Astrocyte of the spinal cord (primary cell): ENCODE results near the gene TMEM258.

Experiments
- DNase-seq: peaks from one replicate; pipeline ENCODE4 v3.0.0; 2011; ENCODE audit warnings: low read depth, low spot score
- H3K4me3 ChIP-seq: 2 replicates; pipeline ENCODE4 v1.5.1; 2011; ENCODE audit warnings: low read depth, mild to moderate bottlenecking, low read length, moderate library complexity
- in situ Hi-C: cut with HindIII; loops from 2 replicates; pipeline ENCODE4 v1.10.0; 2017; ENCODE audit warnings: low sequenced_read_pairs
- TF ChIP-seq, protein P1 (sequence below): IDR thresholded peaks from 2 replicates; pipeline ENCODE4 v1.5.1; 2012; ENCODE audit warnings: low read depth, mild to moderate bottlenecking, low read length, inconsistent platforms

The TMEM258 gene

GRCh38 chr11:61761440-61762222, 30.8 kb downstream of the TMEM258 start:
- H3K4me3 ChIP-seq, result no peak overlapping the region
- in situ Hi-C loops, result no loop called here
- TF ChIP-seq, protein P1, sequence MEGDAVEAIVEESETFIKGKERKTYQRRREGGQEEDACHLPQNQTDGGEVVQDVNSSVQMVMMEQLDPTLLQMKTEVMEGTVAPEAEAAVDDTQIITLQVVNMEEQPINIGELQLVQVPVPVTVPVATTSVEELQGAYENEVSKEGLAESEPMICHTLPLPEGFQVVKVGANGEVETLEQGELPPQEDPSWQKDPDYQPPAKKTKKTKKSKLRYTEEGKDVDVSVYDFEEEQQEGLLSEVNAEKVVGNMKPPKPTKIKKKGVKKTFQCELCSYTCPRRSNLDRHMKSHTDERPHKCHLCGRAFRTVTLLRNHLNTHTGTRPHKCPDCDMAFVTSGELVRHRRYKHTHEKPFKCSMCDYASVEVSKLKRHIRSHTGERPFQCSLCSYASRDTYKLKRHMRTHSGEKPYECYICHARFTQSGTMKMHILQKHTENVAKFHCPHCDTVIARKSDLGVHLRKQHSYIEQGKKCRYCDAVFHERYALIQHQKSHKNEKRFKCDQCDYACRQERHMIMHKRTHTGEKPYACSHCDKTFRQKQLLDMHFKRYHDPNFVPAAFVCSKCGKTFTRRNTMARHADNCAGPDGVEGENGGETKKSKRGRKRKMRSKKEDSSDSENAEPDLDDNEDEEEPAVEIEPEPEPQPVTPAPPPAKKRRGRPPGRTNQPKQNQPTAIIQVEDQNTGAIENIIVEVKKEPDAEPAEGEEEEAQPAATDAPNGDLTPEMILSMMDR, result no peak
- no peak for DNase-seq

DNA sequence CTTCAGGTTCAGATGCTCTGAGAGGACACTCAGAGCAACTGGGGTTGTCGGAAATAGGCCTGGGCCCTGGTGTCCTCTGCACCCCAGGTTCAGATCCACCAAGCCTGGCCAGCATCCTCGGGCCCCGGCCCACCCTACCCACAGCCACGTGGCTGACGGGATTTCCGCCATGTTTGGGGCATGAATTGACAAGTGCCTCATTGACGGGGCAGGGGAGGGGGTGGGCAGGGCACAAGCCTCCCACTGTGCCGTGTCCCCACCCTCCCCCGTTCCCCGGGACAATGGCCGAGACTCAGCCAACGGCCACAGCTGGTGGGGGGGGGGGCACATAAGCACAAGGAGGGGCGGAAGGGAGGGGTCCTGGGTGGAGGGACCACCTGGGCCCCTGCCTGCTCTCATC, 31.5 kb downstream of the TMEM258 start:
- DNase-seq, result no peak

DNA sequence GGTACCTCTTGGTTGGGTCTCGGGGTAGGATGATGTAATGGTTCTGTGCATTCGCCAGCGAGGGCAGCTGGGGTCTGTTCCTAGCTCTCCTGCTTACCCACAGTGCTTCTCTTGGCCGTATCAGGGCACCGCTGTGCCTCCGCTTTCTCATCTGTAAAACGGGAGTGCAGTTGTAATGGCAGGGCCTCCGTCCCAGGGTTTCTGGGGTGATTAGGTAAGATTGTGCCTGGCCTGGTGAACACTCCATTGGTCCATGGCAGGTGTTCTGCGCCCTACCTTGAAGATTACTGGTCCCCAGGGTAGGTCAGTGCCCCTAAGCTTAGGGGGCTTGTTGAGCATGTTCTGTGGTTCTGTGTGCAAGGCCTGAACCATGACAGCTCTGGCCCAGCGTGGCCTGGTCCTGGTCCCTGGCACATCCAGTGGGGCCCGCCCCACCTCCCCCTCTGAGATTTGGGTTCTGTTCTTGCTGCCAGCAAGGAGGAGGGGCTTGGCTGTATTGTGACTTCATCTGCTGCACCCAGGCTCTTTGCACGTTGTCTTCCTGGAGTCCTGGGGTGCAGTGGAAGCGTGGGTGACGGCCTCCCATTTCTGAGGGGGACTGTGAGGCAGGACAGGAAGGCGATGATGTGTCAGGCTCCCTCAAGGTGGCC, 35.1 kb downstream of the TMEM258 start:
- DNase-seq, result no peak
- H3K4me3 ChIP-seq, result no peak overlapping the region
- in situ Hi-C loops, result no loop called here
- TF ChIP-seq, protein P1, result no peak

More for the DNA sequence above, 31.5 kb downstream of the TMEM258 start:
- no peak overlapping the region for H3K4me3 ChIP-seq
- TF ChIP-seq, protein P1, result no peak
- in situ Hi-C loops, result no loop called here

DNA sequence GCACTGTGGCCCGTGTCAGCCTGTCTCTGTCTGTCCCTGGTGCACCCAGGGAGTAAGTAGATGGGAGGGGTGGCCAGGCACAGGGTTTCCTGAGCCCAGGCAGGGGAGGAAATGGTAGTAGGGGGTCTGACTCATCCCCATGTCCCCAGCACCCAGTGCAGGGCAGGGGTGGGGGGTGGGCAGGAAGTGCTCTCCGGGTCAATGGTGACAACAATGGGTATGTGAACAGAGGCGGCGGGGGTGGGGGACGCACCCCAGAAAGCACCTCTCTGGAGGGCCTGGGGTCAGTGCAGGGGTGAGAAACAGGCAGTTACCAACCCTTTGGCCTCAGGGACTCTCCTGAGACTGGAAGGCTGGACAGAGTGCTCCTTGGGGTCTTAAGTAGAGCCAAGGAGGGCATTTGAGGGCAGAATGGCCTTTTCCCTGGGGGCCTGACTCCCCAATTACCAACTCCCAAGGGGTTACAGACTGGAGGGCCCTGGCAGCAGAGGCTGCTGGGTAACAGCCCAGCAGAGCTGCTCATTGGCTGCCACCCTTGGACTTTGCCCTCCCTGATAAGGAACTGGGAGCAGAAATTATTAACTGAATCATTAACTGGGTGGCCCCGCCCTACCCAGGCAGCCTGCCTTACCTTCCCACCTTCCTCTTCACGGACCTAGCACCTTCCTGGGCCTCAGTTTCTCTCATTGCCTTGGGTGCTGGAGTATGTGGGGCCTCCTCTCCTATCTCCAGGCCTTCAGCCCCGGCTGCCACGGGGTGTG, 35.8 kb downstream of the TMEM258 start:
- TF ChIP-seq, protein P1, result no peak
- H3K4me3 ChIP-seq, result no peak overlapping the region
- in situ Hi-C loops, result no loop called here
- peak; percentile 39 for DNase-seq

- no peak overlapping the region for H3K4me3 ChIP-seq
- in situ Hi-C loops, result no loop called here
- TF ChIP-seq, protein P1, result no peak
- no peak for DNase-seq
Observed at GRCh38 chr11:61756147-61756451, 36.3 kb downstream of the TMEM258 start.

- in situ Hi-C loops, result no loop called here
- TF ChIP-seq, protein P1, result no peak
- DNase-seq, result peak; percentile 29
- H3K4me3 ChIP-seq, result no peak overlapping the region
Observed at GRCh38 chr11:61754534-61755482, 37.6 kb downstream of the TMEM258 start.
